GM21825 (cell line): ENCODE results near the gene CDKL1.
"Not testable (repeated sequence)": the region's sequence is repeated elsewhere in the genome, so short reads cannot be mapped to it uniquely, and the experiment has no call there.

Source experiments
- ATAC-seq: cut with Tn5 transposase; IDR thresholded peaks from one replicate; pipeline ENCODE4 v1.9.1; 2021; ENCODE audit warnings: mild to moderate bottlenecking, moderate library complexity; ENCODE audit not compliant: unreplicated experiment

CDKL1 gene

GRCh38 chr14:50335989-50336824 lies 60.5 kb downstream of the CDKL1 start:
- no peak for ATAC-seq

DNA sequence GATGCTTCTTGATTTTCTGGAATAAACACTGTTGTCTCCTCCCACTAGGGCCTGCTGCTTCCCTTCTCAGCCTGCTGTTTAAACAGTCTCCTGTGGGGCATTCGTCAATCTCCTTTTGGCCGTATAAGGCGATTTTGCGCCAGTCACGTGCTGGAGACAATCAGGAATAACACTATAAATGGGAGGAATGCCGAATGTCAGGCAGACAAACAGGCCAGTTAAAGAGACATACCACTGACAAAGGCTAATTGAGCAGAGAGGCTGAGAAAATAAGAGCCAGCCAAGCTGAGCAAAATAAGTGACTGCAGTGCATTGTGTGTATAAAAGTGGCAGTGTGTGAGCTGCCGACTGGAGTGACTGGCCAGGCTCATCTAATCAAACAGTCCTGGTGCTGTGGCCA lies 61.3 kb downstream of the CDKL1 start:
- ATAC-seq = no peak

DNA sequence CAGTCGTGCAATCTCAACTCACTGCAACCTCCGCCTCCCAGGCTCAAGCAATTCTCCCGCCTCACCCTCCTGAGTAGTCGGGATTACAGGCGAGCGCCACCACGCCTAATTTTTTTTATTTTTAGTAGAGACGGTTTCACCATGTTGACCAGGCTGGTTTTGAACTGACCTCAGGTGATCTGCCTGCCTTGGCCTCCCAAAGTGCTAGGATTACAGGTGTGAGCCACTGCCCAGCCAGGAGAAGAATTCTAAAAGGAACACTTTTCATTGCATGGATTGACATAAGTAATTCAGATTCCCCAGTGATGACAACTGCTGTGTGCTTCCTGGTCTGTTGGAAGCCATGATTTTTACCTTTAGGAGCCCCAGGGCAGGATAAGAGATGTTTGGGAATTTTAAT lies 62.5 kb downstream of the CDKL1 start:
- no peak for ATAC-seq

DNA sequence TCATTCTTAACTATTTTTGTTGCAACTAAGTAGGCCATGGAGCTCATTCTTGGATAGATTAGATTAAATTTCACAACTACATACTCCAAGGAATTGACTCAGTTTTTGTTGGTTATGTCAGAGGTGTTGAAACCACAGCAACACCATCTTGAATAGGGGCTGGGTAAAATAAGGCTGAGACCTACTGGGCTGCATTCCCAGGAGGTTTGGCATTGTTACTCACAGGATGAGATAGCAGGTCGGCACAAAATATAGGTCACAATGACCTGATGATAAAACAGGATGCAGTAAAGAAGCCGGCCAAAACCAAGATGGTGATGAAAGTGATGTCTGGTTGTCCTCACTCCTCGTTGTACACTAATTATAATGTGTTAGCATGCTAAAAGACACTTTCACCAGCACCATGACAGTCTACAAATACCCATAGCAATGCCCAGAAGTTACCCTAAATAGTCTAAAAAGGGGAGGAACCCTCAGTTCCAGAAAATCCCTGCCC lies 63.6 kb downstream of the CDKL1 start:
- ATAC-seq = no peak

DNA sequence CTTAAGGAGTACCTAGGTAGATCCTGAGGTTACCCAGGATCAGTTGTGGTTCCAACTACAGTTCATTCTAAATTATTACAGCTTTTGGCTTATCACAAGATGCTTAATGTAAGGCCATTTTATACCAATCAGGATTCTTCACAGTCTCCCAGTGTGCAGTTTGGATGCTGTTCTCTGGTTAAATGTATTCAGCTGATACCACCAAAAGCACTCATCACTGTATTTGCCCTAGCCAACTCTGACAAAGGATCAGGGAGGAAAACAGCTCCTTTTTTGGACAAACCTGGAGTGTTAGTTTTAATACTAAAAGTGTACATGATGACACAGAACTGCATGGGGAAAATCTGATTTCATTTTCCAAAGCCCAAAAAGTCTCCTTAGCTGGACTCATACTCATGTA lies 65.1 kb downstream of the CDKL1 start:
- ATAC-seq = no peak

DNA sequence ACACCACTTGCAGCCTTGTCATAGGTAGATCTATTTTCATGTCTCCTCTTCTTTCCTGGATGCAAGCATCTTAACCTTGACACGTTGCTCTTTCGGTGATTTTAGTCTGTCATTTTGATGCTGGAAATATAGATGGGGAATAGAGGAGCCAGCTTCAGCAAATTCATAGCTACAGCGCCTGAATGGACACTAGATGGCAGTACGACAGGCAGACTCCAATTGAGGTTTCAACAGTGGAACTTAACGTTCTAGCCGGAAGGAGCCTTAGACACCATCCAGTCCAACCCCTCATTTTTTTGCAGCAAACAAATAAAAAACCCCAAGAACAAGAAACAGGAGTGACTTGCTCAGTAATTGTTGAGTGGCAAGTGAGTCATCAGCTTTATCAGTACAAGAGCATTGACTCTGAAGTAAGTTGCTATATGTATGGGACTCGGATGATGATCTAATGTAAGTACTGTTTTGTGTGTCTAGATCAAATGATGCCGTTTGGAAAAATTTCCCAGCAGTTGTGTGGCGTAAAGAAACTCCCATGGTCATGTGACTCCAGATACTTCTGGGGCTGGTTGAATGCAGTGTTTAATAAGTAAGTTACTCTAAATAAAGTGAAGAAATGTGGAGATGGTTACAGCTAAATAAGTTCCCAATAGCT lies 75.5 kb downstream of the CDKL1 start:
- ATAC-seq = peak; percentile 87

DNA sequence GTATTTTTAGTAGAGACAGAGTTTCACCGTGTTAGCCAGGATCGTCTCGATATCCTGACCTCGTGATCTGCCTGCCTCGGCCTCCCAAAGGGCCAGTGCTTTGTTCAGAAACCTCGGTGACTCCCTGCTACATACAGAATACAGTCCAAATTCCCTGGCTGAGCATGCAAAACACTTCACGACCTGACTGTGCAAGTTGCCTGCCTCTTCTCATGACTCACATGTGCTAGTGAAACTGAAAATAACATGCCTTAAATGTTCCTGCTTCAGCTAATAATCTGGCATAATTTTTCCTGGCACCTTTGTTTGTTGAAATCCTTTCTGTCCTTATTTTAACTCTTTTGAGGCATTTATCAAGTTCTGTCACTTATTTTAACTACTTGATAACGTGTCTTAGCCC lies 76.4 kb downstream of the CDKL1 start:
- ATAC-seq = peak; percentile 44

DNA sequence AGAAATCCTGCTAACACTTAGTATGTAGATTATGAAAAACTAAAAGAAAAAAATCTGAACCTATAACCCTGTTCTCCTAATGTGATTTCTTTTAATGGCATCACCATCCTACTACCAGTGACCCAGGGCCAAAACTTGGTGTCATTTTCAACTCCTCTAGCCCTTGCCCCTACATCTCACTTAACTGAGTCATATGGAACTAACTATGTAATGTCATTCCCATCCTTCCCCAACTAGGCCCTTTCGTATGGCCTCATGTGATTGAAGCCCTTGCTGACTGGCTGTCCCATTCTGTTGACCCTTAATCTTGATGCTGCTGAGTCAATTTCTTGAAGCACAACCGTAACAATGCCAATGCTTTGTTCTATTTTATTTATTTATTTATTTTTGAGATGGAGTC lies 77.0 kb downstream of the CDKL1 start:
- no peak for ATAC-seq

DNA sequence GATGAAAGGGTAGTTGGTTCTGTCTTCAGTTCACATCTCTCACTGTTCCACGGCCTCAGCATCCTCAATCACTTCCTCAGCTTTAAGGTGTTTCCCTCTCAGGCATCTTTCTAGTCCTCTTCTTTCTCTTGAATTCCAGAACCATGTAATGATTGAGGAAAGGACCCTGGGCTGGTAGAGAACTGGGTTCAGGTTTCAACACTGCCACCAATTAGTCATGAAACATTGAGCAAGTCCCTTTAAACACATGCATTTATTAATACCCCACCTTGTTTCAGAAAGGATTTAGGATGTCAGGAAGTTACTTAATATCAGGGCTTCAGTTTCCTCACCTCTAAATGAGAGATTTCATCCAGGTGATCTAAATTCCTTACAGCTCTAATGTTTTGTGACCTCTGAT lies 77.4 kb downstream of the CDKL1 start:
- no peak for ATAC-seq

- no peak for ATAC-seq
Measured at GRCh38 chr14:50318031-50318626, 78.6 kb downstream of the CDKL1 start.

DNA sequence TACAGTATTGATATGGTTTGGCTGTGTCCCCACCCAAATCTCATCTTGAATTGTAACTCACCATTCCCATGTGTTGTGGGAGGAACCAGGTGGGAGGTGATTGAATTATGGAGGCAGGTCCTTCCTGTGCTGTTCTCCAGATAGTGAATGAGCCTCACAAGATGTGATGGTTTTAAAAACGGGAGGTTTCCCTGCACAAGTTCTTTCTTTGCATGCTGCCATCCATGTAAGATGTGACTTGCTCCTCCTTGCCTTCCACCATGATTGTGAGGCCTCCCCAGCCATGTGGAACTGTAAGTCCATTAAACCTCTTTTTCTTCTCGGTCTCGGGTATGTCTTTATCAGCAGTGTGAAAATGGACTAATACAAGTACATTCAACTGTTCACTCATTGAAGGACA lies 82.6 kb downstream of the CDKL1 start:
- ATAC-seq = not testable (repeated sequence)

DNA sequence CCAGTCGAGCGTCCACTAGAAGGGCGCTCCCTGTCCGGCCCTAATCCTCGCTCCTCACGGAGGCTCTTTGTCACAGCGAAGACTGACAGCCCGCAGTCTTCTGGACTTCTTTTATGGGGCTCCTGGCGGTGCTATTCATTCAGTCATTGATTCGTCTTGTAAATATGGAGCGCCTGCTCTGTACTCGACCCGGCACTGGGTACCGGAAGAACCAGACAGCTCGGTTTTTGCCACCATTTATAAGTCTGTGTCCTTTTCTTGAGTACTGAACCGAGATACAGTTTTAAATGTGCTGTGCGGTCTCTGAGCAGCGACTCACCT lies 84.0 kb downstream of the CDKL1 start:
- ATAC-seq = peak; percentile 13

- peak; percentile 95 for ATAC-seq
Measured at GRCh38 chr14:50311972-50312733, 84.5 kb downstream of the CDKL1 start, which contains the start of the genes DMAC2L and L2HGDH. Gene DMAC2L (plus strand): TSS chr14:50312324. CDS start chr14:50321488, 9,164 bp downstream. Gene L2HGDH (minus strand): TSS chr14:50312229. CDS start chr14:50312150, 79 bp downstream.

DNA sequence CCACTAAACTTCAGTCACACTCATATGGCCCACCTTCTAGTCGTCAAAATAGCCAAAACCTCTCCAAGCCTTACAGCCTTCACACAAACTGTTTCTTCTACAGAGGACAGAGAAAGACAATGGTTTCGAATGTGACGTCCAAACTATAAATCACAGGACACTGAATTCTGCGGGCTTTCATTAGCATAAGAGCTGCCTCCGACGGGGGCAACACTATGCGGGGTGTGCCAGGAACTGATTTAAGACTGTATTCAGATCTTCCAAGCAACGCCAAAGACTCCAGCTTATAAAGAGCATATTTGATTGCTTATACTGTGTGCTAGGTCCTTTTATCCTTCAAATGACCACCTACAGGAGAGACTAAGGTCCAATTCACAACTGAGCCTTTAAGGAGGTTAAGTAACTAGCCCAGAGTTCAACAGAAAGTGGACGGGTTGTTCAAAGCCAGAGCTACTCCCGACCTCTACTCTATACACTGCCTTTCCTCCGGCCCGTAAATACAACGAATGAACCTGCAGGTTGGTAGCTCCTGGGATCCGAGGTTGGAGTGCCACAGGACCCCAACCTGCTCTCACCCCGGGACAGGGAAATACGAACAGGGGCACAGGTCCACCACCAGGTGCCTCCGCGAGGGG lies 85.2 kb downstream of the CDKL1 start:
- no peak for ATAC-seq

DNA sequence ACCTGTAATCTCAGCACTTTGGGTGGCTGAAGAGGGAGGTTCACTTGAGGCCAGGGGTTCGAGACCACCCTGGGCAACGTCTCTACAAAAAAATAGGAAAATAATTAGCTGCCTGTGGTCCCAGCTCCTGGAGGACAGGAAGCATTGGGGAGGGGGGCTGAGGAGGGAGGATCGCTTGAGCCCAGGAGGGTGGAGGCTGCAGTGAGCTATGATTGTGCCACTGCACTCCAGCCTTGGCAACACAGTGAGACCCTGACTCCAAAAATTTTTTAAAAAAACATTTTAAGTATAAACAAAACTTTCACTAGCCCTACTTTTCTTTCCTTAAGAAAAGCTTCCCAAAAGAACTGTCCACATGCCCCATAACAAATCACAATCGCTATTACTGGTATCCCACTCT lies 86.2 kb downstream of the CDKL1 start:
- ATAC-seq = no peak

DNA sequence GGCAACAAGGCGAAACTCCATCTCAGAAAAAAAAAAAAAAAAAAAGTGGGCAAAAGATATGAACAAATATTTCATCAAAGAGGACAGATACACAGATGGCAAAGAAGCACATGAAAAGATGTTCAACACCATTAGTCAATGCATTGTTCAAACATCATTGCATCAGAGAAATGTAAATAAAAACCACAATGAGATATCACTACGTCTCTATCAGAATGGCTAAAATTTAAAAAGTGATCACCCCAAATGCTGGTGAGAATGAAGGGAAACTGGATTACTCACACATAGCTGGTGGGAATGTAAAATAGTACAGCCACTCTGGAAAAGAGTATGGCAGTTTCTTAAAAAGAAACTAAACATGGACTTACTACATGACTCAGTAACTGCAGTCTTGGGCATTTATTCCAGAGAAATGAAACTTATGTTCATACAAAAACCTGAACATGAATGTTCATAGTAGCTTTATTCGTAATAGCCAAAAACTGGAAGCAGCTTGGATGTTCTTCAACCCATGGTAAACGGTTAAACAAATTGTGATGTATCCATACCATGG lies 88.2 kb downstream of the CDKL1 start:
- no peak for ATAC-seq

GRCh38 chr14:50303744-50304471 lies 92.8 kb downstream of the CDKL1 start:
- ATAC-seq = no peak

DNA sequence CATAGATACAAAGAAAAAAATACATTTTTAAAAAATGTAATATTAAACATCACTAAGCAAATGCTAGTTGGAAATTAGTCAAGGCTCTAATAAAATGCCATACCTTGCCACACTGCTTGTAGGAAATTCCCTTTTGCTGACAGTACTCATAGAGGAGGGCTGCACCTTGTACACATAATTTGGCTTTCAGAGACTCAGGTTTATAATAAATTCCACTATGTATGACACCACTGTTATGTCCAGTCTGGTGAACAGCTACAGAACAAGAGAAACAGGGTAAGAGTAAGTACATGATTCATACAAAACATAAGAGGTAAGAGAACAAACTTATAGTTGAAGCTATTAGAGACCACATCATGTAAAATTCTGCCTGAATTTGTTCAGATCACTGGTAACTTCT lies 94.8 kb downstream of the CDKL1 start:
- no peak for ATAC-seq

DNA sequence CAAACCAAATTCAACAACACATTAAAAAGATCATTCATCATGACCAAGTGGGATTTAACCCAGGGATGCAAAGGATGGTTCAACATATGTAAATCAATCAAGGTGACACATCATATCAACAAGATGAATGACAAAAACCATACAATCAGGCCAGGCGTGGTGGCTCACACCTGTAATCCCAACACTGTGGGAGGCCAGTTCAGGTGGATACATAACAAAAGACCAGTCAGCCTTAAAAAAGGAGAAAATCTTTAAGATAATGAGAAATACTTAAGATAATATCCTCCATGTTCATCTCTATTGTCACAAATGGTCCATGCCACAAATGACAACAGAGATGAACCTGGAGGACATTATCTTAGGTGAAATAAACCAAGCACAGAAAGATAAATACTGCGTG lies 97.1 kb downstream of the CDKL1 start:
- no peak for ATAC-seq

DNA sequence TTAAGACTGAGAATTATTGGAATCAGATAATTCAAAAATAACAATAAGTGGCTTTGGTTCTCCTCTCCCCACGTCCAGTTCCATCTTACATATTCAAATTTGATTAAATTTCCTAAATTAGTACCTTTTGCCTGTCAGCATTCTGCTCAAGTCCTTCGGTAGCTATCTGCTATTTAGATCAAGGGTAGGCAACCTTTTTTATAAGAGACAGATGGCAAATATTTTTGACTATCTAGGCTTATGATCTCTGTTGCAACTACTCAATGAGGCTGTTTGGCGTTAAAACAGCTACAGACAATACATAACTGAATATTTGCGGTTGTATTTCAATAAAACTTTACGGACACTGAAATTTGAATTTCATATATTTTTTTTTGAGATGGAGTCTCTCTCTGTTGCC lies 106.4 kb downstream of the CDKL1 start:
- no peak for ATAC-seq
